Activated T-helper 2 cell treated with anti-CD3 and anti-CD28 coated beads, Interferon-gamma antibody, Interleukin-2, Interleukin-4, amounts not matched to agents 10 μg/mL and 5 μg/mL and 100 μg/mL, durations not matched to agents 14 hours and 24 hours and 36 hours (primary cell): ENCODE results near the gene IL10. TPM values are rescaled to one million over a fixed set of nuclear protein-coding genes. Genes with fewer than 3 reads are reported as not detected.

Experiments
- DNase-seq: peaks from one replicate; pipeline ENCODE4 v3.0.0; 2021; ENCODE audit warnings: low spot score
- H3K27ac Mint-ChIP-seq: one replicate; pipeline ENCODE4 v1.8.0; 2021; ENCODE audit warnings: mixed read lengths
- H3K27me3 Mint-ChIP-seq: one replicate; pipeline ENCODE4 v1.8.0; 2021; ENCODE audit warnings: low read depth, mixed read lengths
- H3K36me3 Mint-ChIP-seq: one replicate; pipeline ENCODE4 v1.8.0; 2021; ENCODE audit warnings: low read depth, mixed read lengths
- H3K4me1 Mint-ChIP-seq: one replicate; pipeline ENCODE4 v1.8.0; 2021; ENCODE audit warnings: low read depth, mixed read lengths
- H3K4me3 Mint-ChIP-seq: one replicate; pipeline ENCODE4 v1.8.0; 2021; ENCODE audit warnings: low read depth, mild to moderate bottlenecking, moderate library complexity, mixed read lengths
- H3K9me3 Mint-ChIP-seq: one replicate; pipeline ENCODE4 v1.8.0; 2021; ENCODE audit warnings: mixed read lengths
- intact Hi-C: fragments of 100-400 bp; cut with micrococcal nuclease; formaldehyde crosslinking; loops from one replicate; pipeline ENCODE4 v1.15.1; 2023
- total RNA-seq: library from RNA; stranded (reverse); gene quantifications from 2 replicates; pipeline ENCODE4 v1.2.3, GENCODE V29; 2022

Gene IL10
- total RNA-seq, result 4.2 and 5.8 TPM in 2 replicates

DNA sequence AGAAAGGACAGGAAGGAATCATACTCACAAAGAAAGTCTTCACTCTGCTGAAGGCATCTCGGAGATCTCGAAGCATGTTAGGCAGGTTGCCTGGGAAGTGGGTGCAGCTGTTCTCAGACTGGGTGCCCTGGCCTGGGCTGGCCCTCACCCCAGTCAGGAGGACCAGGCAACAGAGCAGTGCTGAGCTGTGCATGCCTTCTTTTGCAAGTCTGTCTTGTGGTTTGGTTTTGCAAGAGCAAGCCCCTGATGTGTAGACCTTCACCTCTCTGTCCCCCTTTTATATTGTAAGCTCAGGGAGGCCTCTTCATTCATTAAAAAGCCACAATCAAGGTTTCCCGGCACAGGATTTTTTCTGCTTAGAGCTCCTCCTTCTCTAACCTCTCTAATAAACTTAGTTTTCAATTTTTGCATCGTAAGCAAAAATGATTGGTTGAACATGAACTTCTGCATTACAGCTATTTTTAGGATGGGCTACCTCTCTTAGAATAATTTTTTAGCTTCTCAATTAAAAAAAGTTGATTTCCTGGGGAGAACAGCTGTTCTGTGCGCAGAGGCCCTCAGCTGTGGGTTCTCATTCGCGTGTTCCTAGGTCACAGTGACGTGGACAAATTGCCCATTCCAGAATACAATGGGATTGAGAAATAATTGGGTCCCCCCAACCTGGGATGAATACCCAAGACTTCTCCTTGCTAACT lies at the start of gene IL10:
Gene IL10, minus strand, starts transcription at position 252 of the 695 bp plus-strand sequence. Its CDS starts 59 bp downstream, at position 193.
- Mint-ChIP-seq H3K4me3 (no peak within 1 kb of the TSS), H3K4me1 (peaks cover 68% of the 10 kb centered on the region), H3K27ac (no peak within 1 kb of the TSS), H3K36me3 (no peaks in the 10 kb centered on the region), H3K9me3 (no peaks in the 10 kb centered on the region), H3K27me3 (peaks cover 21% of the 10 kb centered on the region)
- intact Hi-C loops, result no loop called here
- no peak for DNase-seq

DNA sequence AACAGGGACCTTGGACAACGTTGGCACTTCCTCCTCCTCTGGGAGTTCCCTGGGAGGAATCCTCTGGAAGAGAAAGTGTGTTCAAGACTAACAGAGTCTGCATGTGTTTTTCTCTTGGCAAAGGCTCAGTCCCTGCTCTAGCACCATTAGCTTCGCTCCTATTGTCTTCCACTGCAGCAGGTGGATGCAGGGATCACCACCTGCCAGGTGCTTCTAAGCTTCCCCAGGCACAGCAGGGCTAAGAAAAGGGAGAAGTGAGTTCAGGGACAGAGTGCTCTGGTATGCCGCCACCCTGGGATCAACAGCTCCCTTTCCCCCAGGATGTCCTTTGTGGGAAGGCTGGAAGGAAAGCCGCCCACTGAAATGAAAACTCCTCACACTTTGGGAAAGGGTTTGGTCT lies 49.2 kb upstream of the IL10 start:
- Mint-ChIP-seq H3K27me3 (no peaks in the 10 kb centered on the region), H3K27ac (no peak overlapping the region), H3K4me3 (no peak overlapping the region), H3K4me1 (peaks cover 34% of the 10 kb centered on the region), H3K9me3 (no peaks in the 10 kb centered on the region), H3K36me3 (no peaks in the 10 kb centered on the region)
- no peak for DNase-seq
- intact Hi-C loops, result loop anchor here (5.0 kb wide), 1 partner anchor 56 kb away; no protein-coding TSS in a partner anchor

GRCh38 chr1:206816390-206817287 lies 44.3 kb upstream of the IL10 start:
- H3K27me3 Mint-ChIP-seq, result no peaks in the 10 kb centered on the region
- peaks cover 31% of the 10 kb centered on the region for H3K9me3 Mint-ChIP-seq
- DNase-seq, result peak; percentile 52
- intact Hi-C loops, result loop anchor here (1.0 kb wide), 1 partner anchor 13 kb away; no protein-coding TSS in a partner anchor
- H3K36me3 Mint-ChIP-seq, result peaks cover 31% of the 10 kb centered on the region
- H3K27ac Mint-ChIP-seq, result peak overlapping the region; percentile 85
- H3K4me3 Mint-ChIP-seq, result no peak overlapping the region
- H3K4me1 Mint-ChIP-seq, result peaks cover 47% of the 10 kb centered on the region

DNA sequence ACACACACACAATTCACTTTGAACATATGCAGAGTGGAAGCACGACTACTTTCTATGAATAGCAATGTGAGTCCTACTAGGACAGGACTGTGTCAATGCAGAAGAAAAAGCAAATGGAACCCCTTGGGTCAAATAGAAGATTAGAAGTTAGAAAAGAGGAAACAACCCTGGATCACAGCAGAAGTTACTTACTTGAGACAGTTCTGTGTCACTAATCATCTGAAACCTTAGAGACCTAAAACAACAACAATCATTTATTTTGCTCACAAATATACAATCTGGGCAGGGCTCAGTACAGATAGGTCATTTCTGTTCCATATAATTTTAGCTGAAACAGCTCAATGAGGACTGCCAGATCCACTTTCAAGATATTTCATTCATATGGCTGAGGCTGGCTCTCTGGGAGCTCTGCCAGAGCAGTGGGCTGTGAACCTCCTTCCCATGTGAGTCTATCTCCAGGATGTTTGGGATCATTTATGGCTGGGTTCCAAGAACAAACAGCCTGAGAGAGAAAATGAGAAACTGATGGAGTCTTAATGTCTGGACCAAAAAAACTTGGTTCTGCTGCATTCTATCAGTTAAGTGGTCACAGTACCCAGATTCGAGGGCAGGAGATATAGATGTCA lies 42.5 kb upstream of the IL10 start:
- intact Hi-C loops, result no loop called here
- DNase-seq, result no peak
- no peak overlapping the region for H3K4me3 Mint-ChIP-seq
- H3K27me3 Mint-ChIP-seq, result no peaks in the 10 kb centered on the region
- peaks cover 34% of the 10 kb centered on the region for H3K36me3 Mint-ChIP-seq
- peaks cover 38% of the 10 kb centered on the region for H3K4me1 Mint-ChIP-seq
- H3K9me3 Mint-ChIP-seq, result peaks cover 39% of the 10 kb centered on the region
- no peak overlapping the region for H3K27ac Mint-ChIP-seq

GRCh38 chr1:206812471-206812870 lies 40.2 kb upstream of the IL10 start:
- peaks cover 39% of the 10 kb centered on the region for H3K9me3 Mint-ChIP-seq
- no peak for DNase-seq
- no peak overlapping the region for H3K27ac Mint-ChIP-seq
- H3K4me3 Mint-ChIP-seq, result no peak overlapping the region
- peaks cover 42% of the 10 kb centered on the region for H3K4me1 Mint-ChIP-seq
- H3K36me3 Mint-ChIP-seq, result peaks cover 34% of the 10 kb centered on the region
- intact Hi-C loops, result no loop called here
- H3K27me3 Mint-ChIP-seq, result no peaks in the 10 kb centered on the region

- no peak for DNase-seq
- intact Hi-C loops, result loop anchor here (1.0 to 10.0 kb wide), 4 partner anchors 83 to 335 kb away; partner anchors contain the start of genes DYRK3 and IKBKE
Observed at GRCh38 chr1:206809504-206810084, 37.3 kb upstream of the IL10 start.

DNA sequence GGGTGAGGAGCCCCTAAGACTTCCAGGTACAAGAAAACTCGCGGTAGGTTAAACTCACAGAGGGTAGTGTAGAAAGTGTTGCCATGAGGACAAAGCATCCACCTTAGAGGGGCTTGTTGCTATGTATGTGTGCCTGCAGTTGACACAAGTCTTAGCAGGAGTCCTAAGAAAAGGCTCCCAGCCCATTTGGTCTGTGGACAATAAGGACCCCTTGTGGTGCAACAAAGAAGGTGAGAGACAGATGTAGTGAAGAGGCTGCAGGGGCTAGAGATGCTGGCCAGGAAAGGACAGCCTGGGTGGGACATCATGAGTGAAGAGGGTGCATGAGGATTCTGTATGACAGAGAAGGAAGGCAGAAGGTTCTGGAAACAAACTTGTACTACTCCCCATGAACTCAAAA lies 36.3 kb upstream of the IL10 start:
- H3K27me3 Mint-ChIP-seq, result peaks cover 3% of the 10 kb centered on the region
- H3K36me3 Mint-ChIP-seq, result peaks cover 16% of the 10 kb centered on the region
- peaks cover 25% of the 10 kb centered on the region for H3K9me3 Mint-ChIP-seq
- no peak overlapping the region for H3K4me3 Mint-ChIP-seq
- DNase-seq, result peak; percentile 47
- peaks cover 48% of the 10 kb centered on the region for H3K4me1 Mint-ChIP-seq
- no peak overlapping the region for H3K27ac Mint-ChIP-seq
- intact Hi-C loops, result loop anchor here (1.0 to 10.0 kb wide), 5 partner anchors 74 to 334 kb away; partner anchors contain the start of genes DYRK3 and IKBKE

More at GRCh38 chr1:206809504-206810084, 37.3 kb upstream of the IL10 start:
- peaks cover 3% of the 10 kb centered on the region for H3K27me3 Mint-ChIP-seq
- H3K27ac Mint-ChIP-seq, result no peak overlapping the region
- H3K36me3 Mint-ChIP-seq, result peaks cover 24% of the 10 kb centered on the region
- H3K4me1 Mint-ChIP-seq, result peaks cover 43% of the 10 kb centered on the region
- no peak overlapping the region for H3K4me3 Mint-ChIP-seq
- H3K9me3 Mint-ChIP-seq, result peaks cover 31% of the 10 kb centered on the region

- Mint-ChIP-seq H3K27me3 (peaks cover 10% of the 10 kb centered on the region), H3K9me3 (no peaks in the 10 kb centered on the region), H3K4me1 (peaks cover 75% of the 10 kb centered on the region), H3K27ac (peak overlapping the region; percentile 34), H3K4me3 (no peak overlapping the region), H3K36me3 (no peaks in the 10 kb centered on the region)
- no peak for DNase-seq
- intact Hi-C loops, result loop anchor here (10.0 kb wide), 1 partner anchor 331 kb away; the partner anchor contains the start of gene IKBKE
Observed at GRCh38 chr1:206805357-206805756, 33.1 kb upstream of the IL10 start.

DNA sequence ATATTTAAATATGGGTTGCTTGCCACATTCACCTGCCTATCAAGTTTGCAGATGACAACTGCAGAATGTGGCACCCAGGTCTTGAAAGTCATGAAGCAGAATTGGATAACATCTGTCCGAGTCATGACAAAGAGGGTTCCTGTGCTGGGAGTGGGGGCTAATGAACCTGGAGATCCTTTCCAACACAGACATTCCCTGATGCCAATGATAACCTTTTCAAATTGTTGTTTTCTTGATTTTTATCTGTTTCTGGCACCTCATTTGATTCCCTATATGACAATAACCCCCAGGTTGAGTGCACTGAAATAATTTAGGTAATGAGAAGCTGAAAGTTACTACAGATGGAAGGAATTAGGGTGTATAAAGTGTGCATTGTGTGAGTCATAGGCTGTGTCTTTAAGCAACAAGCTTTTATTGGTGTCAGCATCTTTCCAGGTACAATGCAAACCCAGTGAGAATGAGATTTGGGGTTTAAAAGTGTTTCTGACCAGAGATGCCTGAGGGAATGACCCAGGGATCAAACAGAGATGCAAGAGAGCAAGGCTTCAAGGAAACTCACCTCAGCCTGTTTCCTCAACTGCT lies 32.0 kb upstream of the IL10 start:
- no peaks in the 10 kb centered on the region for H3K9me3 Mint-ChIP-seq
- intact Hi-C loops, result loop anchor here (10.0 kb wide), 1 partner anchor 329 kb away; the partner anchor contains the start of gene IKBKE
- H3K4me3 Mint-ChIP-seq, result no peak overlapping the region
- peaks cover 76% of the 10 kb centered on the region for H3K4me1 Mint-ChIP-seq
- H3K27ac Mint-ChIP-seq, result peak overlapping the region; percentile 81
- H3K27me3 Mint-ChIP-seq, result peaks cover 12% of the 10 kb centered on the region
- no peak for DNase-seq
- no peaks in the 10 kb centered on the region for H3K36me3 Mint-ChIP-seq

DNA sequence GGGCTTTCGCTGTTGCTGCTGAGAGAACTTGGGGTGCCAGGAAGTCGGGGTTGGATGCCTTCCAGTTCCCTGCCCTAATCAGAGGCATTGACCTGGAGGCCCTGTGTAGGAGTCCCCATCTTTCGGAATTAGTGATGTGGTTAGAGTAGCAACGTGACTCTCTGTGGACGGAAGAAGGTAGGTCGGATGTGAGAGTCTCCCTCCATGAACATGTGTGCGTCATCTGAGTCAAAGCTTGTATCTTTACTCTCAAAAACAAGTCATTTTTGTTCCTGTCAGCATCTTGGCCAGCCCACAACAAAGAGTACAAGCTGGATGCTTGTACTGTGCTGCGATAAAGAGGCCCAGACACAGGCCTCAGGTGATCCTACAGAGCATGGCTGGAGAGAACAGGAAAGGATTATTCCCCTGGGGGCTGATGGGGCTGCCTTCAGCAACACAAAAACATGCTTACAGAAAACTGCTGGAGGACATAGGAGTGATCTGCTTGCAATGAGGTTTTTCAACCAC lies 31.0 kb upstream of the IL10 start:
- Mint-ChIP-seq H3K36me3 (no peaks in the 10 kb centered on the region), H3K4me3 (no peak overlapping the region), H3K27me3 (peaks cover 14% of the 10 kb centered on the region), H3K4me1 (peaks cover 77% of the 10 kb centered on the region), H3K9me3 (no peaks in the 10 kb centered on the region), H3K27ac (peak overlapping the region; percentile 81)
- intact Hi-C loops, result loop anchor here (1.0 to 10.0 kb wide), 7 partner anchors 9 to 328 kb away; partner anchors contain the start of gene IKBKE
- DNase-seq, result peak; percentile 81

- H3K27me3 Mint-ChIP-seq, result peaks cover 13% of the 10 kb centered on the region
- no peak overlapping the region for H3K4me3 Mint-ChIP-seq
- no peaks in the 10 kb centered on the region for H3K36me3 Mint-ChIP-seq
- H3K9me3 Mint-ChIP-seq, result no peaks in the 10 kb centered on the region
- DNase-seq, result no peak
- peak overlapping the region; percentile 77 for H3K27ac Mint-ChIP-seq
- intact Hi-C loops, result loop anchor here (10.0 kb wide), 1 partner anchor 328 kb away; the partner anchor contains the start of gene IKBKE
- peaks cover 82% of the 10 kb centered on the region for H3K4me1 Mint-ChIP-seq
Observed at GRCh38 chr1:206802401-206802800, 30.1 kb upstream of the IL10 start.
